COLO829 (cell line): ENCODE data around the gene SMPD4.
A peak's percentile ranks its signal among the peaks of the same experiment; 100 is the strongest.
"Not testable (repeated sequence)": the region's sequence is repeated elsewhere in the genome, so short reads cannot be mapped to it uniquely, and the experiment has no call there.

Experiments
- DNase-seq: peaks from one replicate; pipeline ENCODE4 v3.0.0; 2012; ENCODE audit warnings: low spot score

The SMPD4 gene

GRCh38 chr2:130186391-130186790, 5.0 kb upstream of the SMPD4 start:
- DNase-seq: no peak

- no peak for DNase-seq
These were observed 4.5 kb upstream of the SMPD4 start for GRCh38 chr2:130185896-130186295.

- no peak for DNase-seq
These were observed 4.0 kb upstream of the SMPD4 start for GRCh38 chr2:130185436-130185835.

- no peak for DNase-seq
These were observed 2.3 kb upstream of the SMPD4 start for GRCh38 chr2:130183512-130184373.

GRCh38 chr2:130182826-130183511, 1.6 kb upstream of the SMPD4 start:
- DNase-seq: not testable (repeated sequence)

- peak; percentile 66 for DNase-seq
These were observed 679 bp upstream of the SMPD4 start, which contains the start of gene MZT2B for GRCh38 chr2:130181880-130182682. TSS of gene MZT2B (plus strand) at chr2:130182262. CDS start at chr2:130182283, 21 bp downstream.

GRCh38 chr2:130180404-130181324, 738 bp downstream of the SMPD4 start:
- DNase-seq: not testable (repeated sequence)

GRCh38 chr2:130174866-130175265, 6.5 kb downstream of the SMPD4 start:
- not testable (repeated sequence) for DNase-seq

- no peak for DNase-seq
These were observed 11.5 kb downstream of the SMPD4 start for GRCh38 chr2:130169896-130170295.

- DNase-seq: not testable (repeated sequence)
These were observed 12.2 kb downstream of the SMPD4 start for GRCh38 chr2:130169163-130169562.

GRCh38 chr2:130166611-130167010, 14.8 kb downstream of the SMPD4 start:
- DNase-seq: not testable (repeated sequence)

GRCh38 chr2:130165293-130166016, 15.9 kb downstream of the SMPD4 start:
- DNase-seq: no peak

GRCh38 chr2:130162968-130163367, 18.4 kb downstream of the SMPD4 start:
- no peak for DNase-seq

- not testable (repeated sequence) for DNase-seq
These were observed 18.9 kb downstream of the SMPD4 start for GRCh38 chr2:130162486-130162885.

- DNase-seq: not testable (repeated sequence)
These were observed 20.3 kb downstream of the SMPD4 start for GRCh38 chr2:130160838-130161705.

GRCh38 chr2:130160131-130160530, 21.3 kb downstream of the SMPD4 start:
- no peak for DNase-seq

- DNase-seq: not testable (repeated sequence)
These were observed 22.0 kb downstream of the SMPD4 start for GRCh38 chr2:130159376-130159775.

- DNase-seq: no peak
These were observed 22.8 kb downstream of the SMPD4 start for GRCh38 chr2:130158631-130159030.

GRCh38 chr2:130157825-130158514, 23.4 kb downstream of the SMPD4 start:
- not testable (repeated sequence) for DNase-seq
